GM12872 (cell line): ENCODE measurements around the gene GABRE.

Source experiments
- CTCF ChIP-seq: IDR thresholded peaks from 3 replicates; pipeline ENCODE4 v1.5.1; 2011; ENCODE audit warnings: low read depth, mild to moderate bottlenecking, low read length, moderate library complexity; ENCODE audit not compliant: insufficient read depth

The GABRE gene

GRCh38 chrX:151923648-151924047 is 50.8 kb downstream of the GABRE start:
- TF ChIP-seq CTCF: no peak

GRCh38 chrX:151922692-151923091 is 51.8 kb downstream of the GABRE start:
- TF ChIP-seq CTCF: no peak

- no peak for TF ChIP-seq CTCF
These were observed 52.6 kb downstream of the GABRE start for GRCh38 chrX:151921866-151922265.

GRCh38 chrX:151921292-151921691 is 53.2 kb downstream of the GABRE start:
- TF ChIP-seq CTCF: no peak

GRCh38 chrX:151920530-151920929 is 53.9 kb downstream of the GABRE start:
- no peak for TF ChIP-seq CTCF

- no peak for TF ChIP-seq CTCF
These were observed 54.4 kb downstream of the GABRE start for GRCh38 chrX:151920101-151920500.

- no peak for TF ChIP-seq CTCF
These were observed 54.9 kb downstream of the GABRE start for GRCh38 chrX:151919610-151920009.

GRCh38 chrX:151912780-151913179 is 61.7 kb downstream of the GABRE start, which contains the start of gene MAGEA4:
TSS of gene MAGEA4 (plus strand) at chrX:151912889. CDS start at chrX:151923665, 10,776 bp downstream.
- TF ChIP-seq CTCF: no peak
